Measurements from ENCODE around the gene LARP1B.
"Not testable (repeated sequence)": the region's sequence is repeated elsewhere in the genome, so short reads cannot be mapped to it uniquely, and the experiment has no call there.

The LARP1B gene

DNA sequence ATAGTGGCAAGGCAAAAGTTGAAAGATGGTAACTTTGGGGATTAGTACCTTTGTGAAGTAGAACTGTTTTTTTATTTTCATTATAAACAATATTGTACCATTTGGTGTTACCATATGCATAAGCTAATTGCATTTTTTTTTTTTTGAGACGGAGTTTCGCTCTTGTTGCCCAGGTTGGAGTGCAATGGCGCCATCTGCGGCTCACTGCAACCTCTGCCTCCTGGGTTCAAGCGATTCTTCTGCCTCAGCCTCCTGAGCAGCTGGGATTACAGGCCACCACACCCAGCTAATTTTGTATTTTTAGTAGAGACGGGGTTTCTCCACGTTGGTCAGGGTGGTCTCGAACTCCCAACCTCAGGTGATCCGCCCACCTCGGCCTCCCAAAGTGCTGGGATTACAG is 9.9 kb upstream of the LARP1B start:
- TF ChIP-seq, protein P1, sequence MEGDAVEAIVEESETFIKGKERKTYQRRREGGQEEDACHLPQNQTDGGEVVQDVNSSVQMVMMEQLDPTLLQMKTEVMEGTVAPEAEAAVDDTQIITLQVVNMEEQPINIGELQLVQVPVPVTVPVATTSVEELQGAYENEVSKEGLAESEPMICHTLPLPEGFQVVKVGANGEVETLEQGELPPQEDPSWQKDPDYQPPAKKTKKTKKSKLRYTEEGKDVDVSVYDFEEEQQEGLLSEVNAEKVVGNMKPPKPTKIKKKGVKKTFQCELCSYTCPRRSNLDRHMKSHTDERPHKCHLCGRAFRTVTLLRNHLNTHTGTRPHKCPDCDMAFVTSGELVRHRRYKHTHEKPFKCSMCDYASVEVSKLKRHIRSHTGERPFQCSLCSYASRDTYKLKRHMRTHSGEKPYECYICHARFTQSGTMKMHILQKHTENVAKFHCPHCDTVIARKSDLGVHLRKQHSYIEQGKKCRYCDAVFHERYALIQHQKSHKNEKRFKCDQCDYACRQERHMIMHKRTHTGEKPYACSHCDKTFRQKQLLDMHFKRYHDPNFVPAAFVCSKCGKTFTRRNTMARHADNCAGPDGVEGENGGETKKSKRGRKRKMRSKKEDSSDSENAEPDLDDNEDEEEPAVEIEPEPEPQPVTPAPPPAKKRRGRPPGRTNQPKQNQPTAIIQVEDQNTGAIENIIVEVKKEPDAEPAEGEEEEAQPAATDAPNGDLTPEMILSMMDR (IDR thresholded peaks at IDR 0.05; ENCODE audit: low read depth, low read length) = peak; percentile 49; the same call in 1 of the 2 replicates
- H3K4me3 ChIP-seq (ENCODE audit: low read depth, low read length); H3K36me3 ChIP-seq; H3K27me3 ChIP-seq (ENCODE audit: insufficient read depth, low read depth, severe bottlenecking); H3K9me3 ChIP-seq (ENCODE audit: severe bottlenecking); H3K27ac ChIP-seq: not testable (repeated sequence)
- DNase-seq = peak; percentile 45

DNA sequence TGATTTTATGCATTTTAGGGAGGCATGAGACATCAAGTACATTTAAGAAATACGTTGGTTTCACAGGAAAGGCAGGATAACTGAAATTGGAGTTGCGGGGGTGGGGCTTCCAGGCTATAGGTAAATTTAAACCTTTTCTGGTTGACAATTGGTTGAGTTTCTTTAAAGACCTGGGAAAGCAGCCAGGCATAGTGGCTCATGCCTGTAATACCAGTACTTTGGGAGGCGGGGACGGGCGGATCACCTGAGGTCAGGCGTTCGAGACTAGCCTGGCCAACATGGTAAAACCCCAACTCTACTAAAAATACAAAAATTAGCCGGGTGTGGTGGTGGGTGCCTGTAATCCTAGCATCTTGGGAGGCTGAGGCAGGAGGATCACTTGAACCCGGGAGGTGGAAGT is 6.2 kb upstream of the LARP1B start:
- H3K36me3 ChIP-seq; H3K27ac ChIP-seq; H3K27me3 ChIP-seq (ENCODE audit: insufficient read depth, low read depth, severe bottlenecking); DNase-seq; H3K9me3 ChIP-seq (ENCODE audit: severe bottlenecking); H3K4me3 ChIP-seq (ENCODE audit: low read depth, low read length): not testable (repeated sequence)

DNA sequence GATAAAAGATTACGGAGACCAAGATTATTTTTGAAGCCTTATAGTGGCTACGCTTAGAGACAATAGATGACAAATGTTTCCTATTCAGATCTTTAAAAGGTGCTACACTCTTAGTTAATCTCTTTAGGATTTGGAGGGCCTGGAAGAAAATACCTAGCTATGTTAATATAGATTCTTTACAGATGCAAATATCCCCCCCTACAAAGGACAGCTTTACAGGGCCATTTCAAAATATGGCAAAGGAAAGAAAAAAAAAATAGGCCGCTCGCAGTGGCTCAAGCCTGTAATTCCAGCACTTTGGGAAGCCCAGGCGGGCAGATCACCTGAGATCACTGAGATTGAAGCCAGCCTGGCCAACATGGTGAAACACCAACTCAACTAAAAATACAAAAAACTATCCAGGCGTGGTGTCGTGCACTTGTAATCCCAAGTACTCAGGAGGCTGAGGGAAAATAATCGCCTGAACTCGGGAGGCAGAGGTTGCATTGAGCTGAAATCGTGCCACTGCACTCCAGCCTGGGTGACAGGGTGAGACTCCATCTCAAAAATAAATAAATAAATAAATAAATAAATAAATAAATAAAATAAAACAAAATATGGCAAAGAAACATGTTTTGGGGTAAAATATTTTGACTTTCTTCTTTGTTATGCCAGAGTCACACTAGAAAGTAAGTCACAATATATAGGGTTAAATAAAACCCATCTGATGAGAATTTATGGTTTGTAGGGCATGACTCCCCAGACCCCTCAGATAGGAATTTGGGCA is 5.5 kb upstream of the LARP1B start:
- not testable (repeated sequence) for H3K27ac ChIP-seq; DNase-seq; H3K9me3 ChIP-seq (ENCODE audit: severe bottlenecking); H3K4me3 ChIP-seq (ENCODE audit: low read depth, low read length); H3K36me3 ChIP-seq; H3K27me3 ChIP-seq (ENCODE audit: insufficient read depth, low read depth, severe bottlenecking)

DNA sequence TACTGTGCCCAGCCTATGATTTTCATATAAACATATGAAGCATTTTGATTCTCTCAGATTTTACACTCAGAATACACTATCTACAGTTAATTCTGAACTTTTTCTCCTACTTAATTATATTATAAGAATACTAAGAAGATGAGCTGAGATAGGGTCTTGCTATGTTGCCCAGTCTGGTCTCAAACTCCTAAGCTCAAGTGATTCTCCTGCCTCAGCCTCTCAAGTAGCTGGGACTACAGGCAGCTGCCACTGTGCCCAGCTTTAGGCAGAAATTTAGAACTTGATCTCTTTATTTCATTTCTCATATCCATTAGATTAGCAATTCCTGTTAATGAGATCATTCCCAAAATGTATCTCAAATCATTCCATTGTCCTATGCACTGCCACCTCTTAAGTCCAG is 4.7 kb upstream of the LARP1B start:
- no peaks in the 10 kb centered on the region for H3K27me3 ChIP-seq (ENCODE audit: insufficient read depth, low read depth, severe bottlenecking)
- TF ChIP-seq, protein P1 (IDR thresholded peaks at IDR 0.05; ENCODE audit: low read depth, low read length) = no peak
- H3K4me3 ChIP-seq (ENCODE audit: low read depth, low read length) = no peak overlapping the region
- DNase-seq = no peak
- no peaks in the 10 kb centered on the region for H3K9me3 ChIP-seq (ENCODE audit: severe bottlenecking)
- no peaks in the 10 kb centered on the region for H3K36me3 ChIP-seq
- H3K27ac ChIP-seq = no peak overlapping the region

DNA sequence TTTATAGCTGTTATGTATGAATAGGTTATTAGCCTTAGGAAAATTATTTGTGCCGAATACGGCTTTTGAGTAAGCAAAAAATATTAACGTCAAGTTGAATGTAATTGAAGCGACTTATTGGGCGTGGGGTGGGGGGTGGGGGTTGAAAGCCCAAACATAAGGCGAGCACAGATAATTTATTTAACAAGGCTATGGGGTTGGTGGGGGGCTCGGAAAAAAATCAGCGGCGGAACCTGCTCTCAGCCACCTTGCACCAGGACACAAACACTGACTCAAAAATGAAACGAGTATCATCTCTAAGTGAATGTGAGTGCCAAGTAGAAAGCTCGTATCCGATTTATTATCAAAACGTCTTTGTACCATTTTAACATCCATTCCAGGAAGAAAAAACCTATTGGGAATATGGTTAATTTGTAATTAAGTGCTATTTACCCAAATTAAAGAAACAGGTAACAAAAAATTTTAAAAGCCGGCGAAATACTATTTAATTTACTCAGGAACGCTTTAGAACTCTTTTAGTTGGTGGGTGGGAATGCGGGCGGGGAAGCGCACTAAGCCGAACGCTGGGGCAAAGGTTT is 902 bp upstream of the LARP1B start:
- Histone ChIP-seq H3K27me3 (ENCODE audit: insufficient read depth, low read depth, severe bottlenecking) (no peaks in the 10 kb centered on the region), H3K36me3 (no peaks in the 10 kb centered on the region; the same call in 1 of the 2 replicates), H3K9me3 (ENCODE audit: severe bottlenecking) (no peaks in the 10 kb centered on the region), H3K4me3 (ENCODE audit: low read depth, low read length) (peak overlapping the region; percentile 72), H3K27ac (peak overlapping the region; percentile 90)
- DNase-seq = no peak
- TF ChIP-seq, protein P1 (IDR thresholded peaks at IDR 0.05; ENCODE audit: low read depth, low read length) = no peak

DNA sequence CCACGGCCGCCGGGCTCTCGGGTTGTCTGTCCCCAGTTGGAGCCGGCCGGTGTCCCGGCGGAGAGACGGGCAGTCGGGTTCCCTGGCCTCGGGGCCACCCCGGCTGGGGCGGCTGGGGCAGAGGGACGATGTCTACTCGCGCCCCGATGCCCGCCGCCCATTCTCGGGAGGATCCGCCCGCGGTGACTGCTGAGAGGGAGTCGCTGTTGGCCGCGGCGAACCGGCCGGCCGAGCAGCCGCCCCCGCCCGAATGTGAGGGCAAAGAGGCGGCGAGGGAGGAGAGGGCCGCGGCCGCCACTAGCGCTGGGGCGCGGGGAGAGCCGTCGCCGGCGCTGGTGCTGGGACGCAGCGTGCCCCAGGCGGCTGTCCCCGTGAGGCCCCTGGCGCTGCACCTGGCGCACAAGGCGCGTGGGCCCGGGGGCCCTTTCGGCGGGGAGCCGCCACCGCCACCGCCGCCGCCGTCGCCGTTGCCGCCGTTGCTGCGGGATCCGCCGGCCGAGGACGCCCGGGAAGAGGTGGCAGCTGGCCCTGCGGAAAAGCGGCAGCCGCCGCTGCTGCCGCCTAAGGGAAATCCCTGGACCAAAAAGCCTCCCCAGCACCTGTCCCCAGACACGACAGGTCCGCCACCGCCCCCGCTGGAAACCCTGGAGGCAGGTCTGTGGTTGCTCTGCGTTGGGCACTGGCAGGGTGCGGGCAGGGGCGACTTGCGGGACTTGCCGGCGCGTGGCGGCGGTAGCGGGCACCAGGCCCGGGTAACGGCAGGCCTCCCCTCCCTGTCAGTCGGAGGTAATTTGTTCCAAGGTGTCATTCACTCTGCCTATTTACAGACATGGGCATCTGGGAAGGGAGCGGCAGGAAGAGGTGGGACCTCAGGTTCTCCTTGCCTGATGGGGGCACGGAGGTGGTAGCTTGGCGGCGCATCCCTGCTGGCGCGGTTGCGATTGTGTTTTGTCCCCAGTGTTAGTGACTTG is 739 bp downstream of the LARP1B start:
- DNase-seq = peak; percentile 84
- no peaks in the 10 kb centered on the region; the same call in 1 of the 2 replicates for H3K36me3 ChIP-seq
- no peaks in the 10 kb centered on the region for H3K9me3 ChIP-seq (ENCODE audit: severe bottlenecking)
- TF ChIP-seq, protein P1 (IDR thresholded peaks at IDR 0.05; ENCODE audit: low read depth, low read length) = peak; percentile 47
- H3K4me3 ChIP-seq (ENCODE audit: low read depth, low read length) = peak overlapping the region; percentile 72
- H3K27me3 ChIP-seq (ENCODE audit: insufficient read depth, low read depth, severe bottlenecking) = no peaks in the 10 kb centered on the region
- H3K27ac ChIP-seq = peak overlapping the region; percentile 90

DNA sequence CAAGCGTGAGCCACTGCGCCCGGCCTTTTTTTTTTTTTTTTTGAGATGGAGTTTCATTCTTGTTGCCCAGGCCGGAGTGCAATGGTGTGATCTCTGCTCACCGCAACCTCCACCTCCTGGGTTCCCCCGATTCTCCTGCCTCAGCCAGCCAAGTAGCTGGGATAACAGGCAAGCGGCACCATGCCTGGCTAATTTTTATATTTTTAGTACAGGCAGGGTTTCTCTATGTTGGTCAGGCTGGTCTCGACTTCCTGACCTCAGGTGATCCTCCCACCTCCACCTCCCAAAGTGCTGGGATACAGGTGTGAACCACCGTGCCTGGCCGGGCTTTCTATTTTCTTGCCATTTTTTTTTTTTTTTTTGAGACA is 5.3 kb downstream of the LARP1B start:
- not testable (repeated sequence) for DNase-seq; H3K9me3 ChIP-seq (ENCODE audit: severe bottlenecking); H3K4me3 ChIP-seq (ENCODE audit: low read depth, low read length); H3K27me3 ChIP-seq (ENCODE audit: insufficient read depth, low read depth, severe bottlenecking); H3K27ac ChIP-seq; H3K36me3 ChIP-seq

All from WERI-Rb-1 (cell line).